ENCODE measurements around the gene ALDH3B2. TPM values are rescaled to one million over a fixed set of nuclear protein-coding genes. Genes with fewer than 3 reads are reported as not detected.
"Not testable (repeated sequence)": the region's sequence is repeated elsewhere in the genome, so short reads cannot be mapped to it uniquely, and the experiment has no call there.

Gene ALDH3B2
- not detected in 2 replicates for polyA plus RNA-seq (2014; cell fraction: cytosol; rRNA removed)
- polyA plus RNA-seq (2014; cell fraction: nucleus; rRNA removed): not detected in 2 replicates

GRCh38 chr11:67674442-67674871 lies at the start of gene ALDH3B2:
Gene ALDH3B2, minus strand, starts transcription at chr11:67674623. Its CDS starts 7,688 bp downstream, at chr11:67666935.
- DNase-seq (ENCODE audit: low spot score): no peak

GRCh38 chr11:67723036-67723435 lies 48.6 kb upstream of the ALDH3B2 start:
- DNase-seq (ENCODE audit: low spot score): not testable (repeated sequence)

GRCh38 chr11:67716226-67716625 lies 41.8 kb upstream of the ALDH3B2 start:
- DNase-seq (ENCODE audit: low spot score): not testable (repeated sequence)

GRCh38 chr11:67715801-67716200 lies 41.4 kb upstream of the ALDH3B2 start:
- not testable (repeated sequence) for DNase-seq (ENCODE audit: low spot score)

- not testable (repeated sequence) for DNase-seq (ENCODE audit: low spot score)
Observed at GRCh38 chr11:67713892-67714509, 39.6 kb upstream of the ALDH3B2 start.

- not testable (repeated sequence) for DNase-seq (ENCODE audit: low spot score)
Observed at GRCh38 chr11:67711676-67712075, 37.3 kb upstream of the ALDH3B2 start.

GRCh38 chr11:67711212-67711611 lies 36.8 kb upstream of the ALDH3B2 start:
- not testable (repeated sequence) for DNase-seq (ENCODE audit: low spot score)

- not testable (repeated sequence) for DNase-seq (ENCODE audit: low spot score)
Observed at GRCh38 chr11:67709806-67710205, 35.4 kb upstream of the ALDH3B2 start.

- no peak for DNase-seq (ENCODE audit: low spot score)
Observed at GRCh38 chr11:67705264-67705663, 30.8 kb upstream of the ALDH3B2 start.

- no peak for DNase-seq (ENCODE audit: low spot score)
Observed at GRCh38 chr11:67704524-67704923, 30.1 kb upstream of the ALDH3B2 start.

GRCh38 chr11:67703709-67704108 lies 29.3 kb upstream of the ALDH3B2 start:
- DNase-seq (ENCODE audit: low spot score): not testable (repeated sequence)

- no peak for DNase-seq (ENCODE audit: low spot score)
Observed at GRCh38 chr11:67700548-67701262, 26.3 kb upstream of the ALDH3B2 start.

GRCh38 chr11:67700141-67700540 lies 25.7 kb upstream of the ALDH3B2 start:
- no peak for DNase-seq (ENCODE audit: low spot score)

GRCh38 chr11:67699521-67699920 lies 25.1 kb upstream of the ALDH3B2 start:
- no peak for DNase-seq (ENCODE audit: low spot score)

GRCh38 chr11:67698247-67698646 lies 23.8 kb upstream of the ALDH3B2 start:
- DNase-seq (ENCODE audit: low spot score): no peak

GRCh38 chr11:67697846-67698245 lies 23.4 kb upstream of the ALDH3B2 start:
- DNase-seq (ENCODE audit: low spot score): no peak

- no peak for DNase-seq (ENCODE audit: low spot score)
Observed at GRCh38 chr11:67696998-67697397, 22.6 kb upstream of the ALDH3B2 start.

GRCh38 chr11:67695606-67696005 lies 21.2 kb upstream of the ALDH3B2 start:
- no peak for DNase-seq (ENCODE audit: low spot score)

GRCh38 chr11:67694875-67695555 lies 20.6 kb upstream of the ALDH3B2 start:
- no peak for DNase-seq (ENCODE audit: low spot score)

GRCh38 chr11:67691149-67691548 lies 16.7 kb upstream of the ALDH3B2 start:
- no peak for DNase-seq (ENCODE audit: low spot score)

GRCh38 chr11:67689178-67689577 lies 14.8 kb upstream of the ALDH3B2 start:
- no peak for DNase-seq (ENCODE audit: low spot score)

GRCh38 chr11:67687986-67688385 lies 13.6 kb upstream of the ALDH3B2 start:
- DNase-seq (ENCODE audit: low spot score): no peak
